GM23338 (cell line): ENCODE results near the gene SLF2.

Experiments used
- CREB1 ChIP-seq: fragments of 250-450 bp; sonication (Bioruptor Pico); IDR thresholded peaks from 2 replicates; pipeline ENCODE4 v1.5.0; 2020; ENCODE audit warnings: low read depth, mild to moderate bottlenecking, moderate library complexity
- EZH2 ChIP-seq: fragments of 200-600 bp; sonication (generic); IDR thresholded peaks from one replicate; pipeline ENCODE4 v1.8.0; 2017; ENCODE audit warnings: antibody characterized with exemption, mild to moderate bottlenecking, low read depth; ENCODE audit not compliant: unreplicated experiment
- EZH2phosphoT487 ChIP-seq: fragments of 200-600 bp; sonication (generic); IDR thresholded peaks from one replicate; pipeline ENCODE4 v1.8.1; 2018; ENCODE audit warnings: antibody characterized with exemption; ENCODE audit not compliant: unreplicated experiment
- JUNB ChIP-seq: IDR thresholded peaks from one replicate; pipeline ENCODE4 v1.6.1; 2016; ENCODE audit warnings: antibody characterized with exemption; ENCODE audit not compliant: unreplicated experiment
- NANOG ChIP-seq: IDR thresholded peaks from 2 replicates; pipeline ENCODE4 v1.6.1; 2016; ENCODE audit warnings: antibody characterized with exemption, borderline replicate concordance
- POLR2AphosphoS5 ChIP-seq: IDR thresholded peaks from 2 replicates; pipeline ENCODE4 v1.6.1; 2016; ENCODE audit warnings: antibody characterized with exemption, low read depth
- STAT1 ChIP-seq: IDR thresholded peaks from one replicate; pipeline ENCODE4 v1.6.1; 2016; ENCODE audit warnings: antibody characterized with exemption; ENCODE audit not compliant: unreplicated experiment
- ZNF114 ChIP-seq: fragments of 250-450 bp; sonication (Bioruptor Pico); IDR thresholded peaks from 2 replicates; pipeline ENCODE4 v1.5.0; 2020; ENCODE audit warnings: mild to moderate bottlenecking, moderate library complexity
- TF ChIP-seq, protein P1 (sequence below), 2 experiments: fragments of 200-600 bp in 1 of 2; sonication (generic) in 1 of 2; conservative IDR thresholded peaks; 2 replicates each; pipeline versions ENCODE4 v1.5.1 to v1.6.1; 2016 to 2017; ENCODE audit warnings: antibody characterized with exemption in 2 of 2, low read depth in 2 of 2, mild to moderate bottlenecking in 2 of 2, moderate library complexity in 1 of 2
- TF ChIP-seq, protein P2 (sequence below): IDR thresholded peaks from one replicate; pipeline ENCODE4 v1.6.1; 2018; ENCODE audit warnings: antibody characterized with exemption; ENCODE audit not compliant: unreplicated experiment

DNA sequence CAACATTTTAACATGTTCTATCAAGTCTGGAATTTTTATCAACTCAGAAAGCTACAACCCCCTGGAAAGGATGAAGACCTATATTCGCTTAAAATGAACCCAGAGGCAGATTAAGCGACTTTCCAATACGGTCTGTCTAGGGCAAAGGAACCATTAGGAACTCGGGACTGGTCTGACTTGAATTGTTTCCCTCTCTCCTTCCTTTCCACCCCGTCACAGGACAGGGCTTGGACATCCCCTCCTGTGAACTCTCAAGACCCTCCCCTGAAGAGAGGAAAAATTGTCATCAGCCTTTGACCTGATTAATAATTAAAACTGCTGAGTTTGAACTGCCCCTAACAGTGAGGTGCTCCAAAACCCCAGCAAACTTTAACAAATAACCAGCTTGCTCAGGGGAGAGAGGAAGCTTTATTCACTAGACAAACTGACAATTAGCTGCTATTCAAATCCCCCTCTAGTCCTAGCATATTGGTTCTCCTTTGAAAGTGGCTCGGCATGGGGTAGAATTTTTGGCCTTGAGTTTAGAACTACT lies 22.6 kb upstream of the SLF2 start:
- TF ChIP-seq EZH2phosphoT487, result no peak
- TF ChIP-seq, protein P1, sequence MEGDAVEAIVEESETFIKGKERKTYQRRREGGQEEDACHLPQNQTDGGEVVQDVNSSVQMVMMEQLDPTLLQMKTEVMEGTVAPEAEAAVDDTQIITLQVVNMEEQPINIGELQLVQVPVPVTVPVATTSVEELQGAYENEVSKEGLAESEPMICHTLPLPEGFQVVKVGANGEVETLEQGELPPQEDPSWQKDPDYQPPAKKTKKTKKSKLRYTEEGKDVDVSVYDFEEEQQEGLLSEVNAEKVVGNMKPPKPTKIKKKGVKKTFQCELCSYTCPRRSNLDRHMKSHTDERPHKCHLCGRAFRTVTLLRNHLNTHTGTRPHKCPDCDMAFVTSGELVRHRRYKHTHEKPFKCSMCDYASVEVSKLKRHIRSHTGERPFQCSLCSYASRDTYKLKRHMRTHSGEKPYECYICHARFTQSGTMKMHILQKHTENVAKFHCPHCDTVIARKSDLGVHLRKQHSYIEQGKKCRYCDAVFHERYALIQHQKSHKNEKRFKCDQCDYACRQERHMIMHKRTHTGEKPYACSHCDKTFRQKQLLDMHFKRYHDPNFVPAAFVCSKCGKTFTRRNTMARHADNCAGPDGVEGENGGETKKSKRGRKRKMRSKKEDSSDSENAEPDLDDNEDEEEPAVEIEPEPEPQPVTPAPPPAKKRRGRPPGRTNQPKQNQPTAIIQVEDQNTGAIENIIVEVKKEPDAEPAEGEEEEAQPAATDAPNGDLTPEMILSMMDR (conservative IDR thresholded peaks at IDR 0.05; ENCODE audit: low read depth in 2 of 2), result no peak
- TF ChIP-seq POLR2AphosphoS5, result no peak
- TF ChIP-seq EZH2, result no peak
- TF ChIP-seq STAT1, result no peak
- no peak for TF ChIP-seq JUNB
- no peak for TF ChIP-seq CREB1
- no peak for TF ChIP-seq NANOG
- TF ChIP-seq ZNF114 (CRISPR knock-in tag), result no peak
- TF ChIP-seq, protein P2, sequence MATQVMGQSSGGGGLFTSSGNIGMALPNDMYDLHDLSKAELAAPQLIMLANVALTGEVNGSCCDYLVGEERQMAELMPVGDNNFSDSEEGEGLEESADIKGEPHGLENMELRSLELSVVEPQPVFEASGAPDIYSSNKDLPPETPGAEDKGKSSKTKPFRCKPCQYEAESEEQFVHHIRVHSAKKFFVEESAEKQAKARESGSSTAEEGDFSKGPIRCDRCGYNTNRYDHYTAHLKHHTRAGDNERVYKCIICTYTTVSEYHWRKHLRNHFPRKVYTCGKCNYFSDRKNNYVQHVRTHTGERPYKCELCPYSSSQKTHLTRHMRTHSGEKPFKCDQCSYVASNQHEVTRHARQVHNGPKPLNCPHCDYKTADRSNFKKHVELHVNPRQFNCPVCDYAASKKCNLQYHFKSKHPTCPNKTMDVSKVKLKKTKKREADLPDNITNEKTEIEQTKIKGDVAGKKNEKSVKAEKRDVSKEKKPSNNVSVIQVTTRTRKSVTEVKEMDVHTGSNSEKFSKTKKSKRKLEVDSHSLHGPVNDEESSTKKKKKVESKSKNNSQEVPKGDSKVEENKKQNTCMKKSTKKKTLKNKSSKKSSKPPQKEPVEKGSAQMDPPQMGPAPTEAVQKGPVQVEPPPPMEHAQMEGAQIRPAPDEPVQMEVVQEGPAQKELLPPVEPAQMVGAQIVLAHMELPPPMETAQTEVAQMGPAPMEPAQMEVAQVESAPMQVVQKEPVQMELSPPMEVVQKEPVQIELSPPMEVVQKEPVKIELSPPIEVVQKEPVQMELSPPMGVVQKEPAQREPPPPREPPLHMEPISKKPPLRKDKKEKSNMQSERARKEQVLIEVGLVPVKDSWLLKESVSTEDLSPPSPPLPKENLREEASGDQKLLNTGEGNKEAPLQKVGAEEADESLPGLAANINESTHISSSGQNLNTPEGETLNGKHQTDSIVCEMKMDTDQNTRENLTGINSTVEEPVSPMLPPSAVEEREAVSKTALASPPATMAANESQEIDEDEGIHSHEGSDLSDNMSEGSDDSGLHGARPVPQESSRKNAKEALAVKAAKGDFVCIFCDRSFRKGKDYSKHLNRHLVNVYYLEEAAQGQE, result no peak
